ENCODE measurements around the gene ZNF606. TPM values are rescaled to one million over a fixed set of nuclear protein-coding genes. Genes with fewer than 3 reads are reported as not detected.

Gene ZNF606
- total and polyA plus RNA-seq, 2 donors (not counting 1 experiment from before 2014, with no cell fraction given), result 4.7 to 17.5 TPM

- DNase-seq (ENCODE audit: low read depth in 2 of 2), result no peak
- peak overlapping the region in 1 of 4 experiments; percentile 92 for H3K4me3 ChIP-seq (replicated peaks in 1 of 4; ENCODE audit: control extremely low read depth in 1 of 4, insufficient read depth in 1 of 4, low read depth in 3 of 4, low read length in 4 of 4)
- H3K9me3 ChIP-seq (ENCODE audit: control insufficient read depth, insufficient read depth, low read depth, low read length), result no peaks in the 10 kb centered on the region
- no peaks in the 10 kb centered on the region for H3K79me2 ChIP-seq (ENCODE audit: control insufficient read depth, insufficient read depth, low read length)
- TF ChIP-seq EZH2 (IDR thresholded peaks at IDR 0.05; ENCODE audit: low read length, missing control alignments), result no peak
- no peak for TF ChIP-seq CTCF (conservative IDR thresholded peaks at IDR 0.05 in 1 of 2, IDR thresholded peaks at IDR 0.05 in 1 of 2; ENCODE audit: low read depth in 1 of 2, low read length in 2 of 2)
- H4K20me1 ChIP-seq (ENCODE audit: control insufficient read depth, extremely low read depth, insufficient read depth, low read length), result no peaks in the 10 kb centered on the region
- no peaks in the 10 kb centered on the region for H3K36me3 ChIP-seq (ENCODE audit: control insufficient read depth, insufficient read depth, low read length)
- no peaks in the 10 kb centered on the region for H3K4me1 ChIP-seq (ENCODE audit: control insufficient read depth, extremely low read depth, insufficient read depth, low read length)
- no peaks in the 10 kb centered on the region for H3K27me3 ChIP-seq (ENCODE audit: control insufficient read depth, insufficient read depth, low read length)
- no peak overlapping the region for H2AFZ ChIP-seq (ENCODE audit: low read length)
- no peak overlapping the region for H3K9ac ChIP-seq (ENCODE audit: insufficient read depth, low read length)
- H3K27ac ChIP-seq (ENCODE audit: insufficient read depth, low read length), result no peak overlapping the region
- no peak overlapping the region for H3K4me2 ChIP-seq (ENCODE audit: extremely low read depth, insufficient read depth, low read length)
Observed at GRCh38 chr19:57935731-57936130, 66.9 kb downstream of the ZNF606 start.

- no peak for TF ChIP-seq CTCF (conservative IDR thresholded peaks at IDR 0.05 in 1 of 2, IDR thresholded peaks at IDR 0.05 in 1 of 2; ENCODE audit: low read depth in 1 of 2, low read length in 2 of 2)
- no peak for TF ChIP-seq EZH2 (IDR thresholded peaks at IDR 0.05; ENCODE audit: low read length, missing control alignments)
- Histone ChIP-seq H3K4me2 (ENCODE audit: extremely low read depth, insufficient read depth, low read length) (peak within 1 kb of the TSS; percentile 81), H2AFZ (ENCODE audit: low read length) (peak within 1 kb of the TSS; percentile 83), H3K79me2 (ENCODE audit: control insufficient read depth, insufficient read depth, low read length) (no peaks in the 10 kb centered on the region), H3K4me1 (ENCODE audit: control insufficient read depth, extremely low read depth, insufficient read depth, low read length) (no peaks in the 10 kb centered on the region), H3K27ac (ENCODE audit: insufficient read depth, low read length) (peak within 1 kb of the TSS; percentile 8), H3K4me3 (replicated peaks in 1 of 4; ENCODE audit: control extremely low read depth in 1 of 4, insufficient read depth in 1 of 4, low read depth in 3 of 4, low read length in 4 of 4) (peak within 1 kb of the TSS; percentile 64 to 92 (median 80)), H3K27me3 (ENCODE audit: control insufficient read depth, insufficient read depth, low read length) (no peaks in the 10 kb centered on the region), H4K20me1 (ENCODE audit: control insufficient read depth, extremely low read depth, insufficient read depth, low read length) (no peaks in the 10 kb centered on the region), H3K36me3 (ENCODE audit: control insufficient read depth, insufficient read depth, low read length) (no peaks in the 10 kb centered on the region), H3K9ac (ENCODE audit: insufficient read depth, low read length) (peak within 1 kb of the TSS; percentile 66), H3K9me3 (ENCODE audit: control insufficient read depth, insufficient read depth, low read depth, low read length) (no peaks in the 10 kb centered on the region)
- DNase-seq (ENCODE audit: low read depth in 2 of 2), result peak; percentile 88 to 89
Observed at GRCh38 chr19:57934820-57935665, 67.6 kb downstream of the ZNF606 start, which contains the start of gene ZNF418. TSS of gene ZNF418 (minus strand) at chr19:57935402. CDS start at chr19:57933822, 1,580 bp downstream.

- no peaks in the 10 kb centered on the region for H3K4me1 ChIP-seq (ENCODE audit: control insufficient read depth, extremely low read depth, insufficient read depth, low read length)
- no peaks in the 10 kb centered on the region for H3K79me2 ChIP-seq (ENCODE audit: control insufficient read depth, insufficient read depth, low read length)
- no peak overlapping the region for H3K27ac ChIP-seq (ENCODE audit: insufficient read depth, low read length)
- H3K9me3 ChIP-seq (ENCODE audit: control insufficient read depth, insufficient read depth, low read depth, low read length), result peaks cover 4% of the 10 kb centered on the region
- no peak overlapping the region for H3K9ac ChIP-seq (ENCODE audit: insufficient read depth, low read length)
- H3K4me3 ChIP-seq (replicated peaks in 1 of 4; ENCODE audit: control extremely low read depth in 1 of 4, insufficient read depth in 1 of 4, low read depth in 3 of 4, low read length in 4 of 4), result no peak overlapping the region
- no peaks in the 10 kb centered on the region for H4K20me1 ChIP-seq (ENCODE audit: control insufficient read depth, extremely low read depth, insufficient read depth, low read length)
- H3K27me3 ChIP-seq (ENCODE audit: control insufficient read depth, insufficient read depth, low read length), result no peaks in the 10 kb centered on the region
- H3K4me2 ChIP-seq (ENCODE audit: extremely low read depth, insufficient read depth, low read length), result no peak overlapping the region
- peaks cover 3% of the 10 kb centered on the region for H3K36me3 ChIP-seq (ENCODE audit: control insufficient read depth, insufficient read depth, low read length)
- TF ChIP-seq CTCF (conservative IDR thresholded peaks at IDR 0.05 in 1 of 2, IDR thresholded peaks at IDR 0.05 in 1 of 2; ENCODE audit: low read depth in 1 of 2, low read length in 2 of 2) (no peak), EZH2 (IDR thresholded peaks at IDR 0.05; ENCODE audit: low read length, missing control alignments) (no peak)
- no peak overlapping the region for H2AFZ ChIP-seq (ENCODE audit: low read length)
- DNase-seq (ENCODE audit: low read depth in 2 of 2), result no peak
Observed at GRCh38 chr19:57927587-57927986, 75.0 kb downstream of the ZNF606 start.

All from fibroblast of lung (primary cell).